ENCODE measurements around the gene COMMD1. TPM values are rescaled to one million over a fixed set of nuclear protein-coding genes. Genes with fewer than 3 reads are reported as not detected.
"Not testable (repeated sequence)": the region's sequence is repeated elsewhere in the genome, so short reads cannot be mapped to it uniquely, and the experiment has no call there.

The COMMD1 gene
- total RNA-seq, 1 experiment from 2014 or later, result 41.4 TPM

DNA sequence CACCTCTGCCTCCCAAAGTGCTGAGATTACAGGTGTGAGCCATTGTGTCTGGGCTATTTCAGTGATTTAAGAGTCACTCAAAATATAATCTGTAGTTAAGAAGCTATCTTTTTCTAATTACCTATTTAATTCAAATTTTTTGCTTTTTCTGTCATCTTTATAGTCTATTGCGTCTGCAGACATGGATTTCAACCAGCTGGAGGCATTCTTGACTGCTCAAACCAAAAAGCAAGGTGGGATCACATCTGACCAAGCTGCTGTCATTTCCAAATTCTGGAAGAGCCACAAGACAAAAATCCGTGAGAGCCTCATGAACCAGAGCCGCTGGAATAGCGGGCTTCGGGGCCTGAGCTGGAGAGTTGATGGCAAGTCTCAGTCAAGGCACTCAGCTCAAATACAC, 95.1 kb downstream of the COMMD1 start:
- POLR2A ChIA-PET (ENCODE audit: low non-redundant PET), result no interaction called here
- intact Hi-C loops (cut with micrococcal nuclease; ENCODE audit: unreplicated experiment), result no loop called here
- BruUV-seq (replicated peaks), result no TSS peak

DNA sequence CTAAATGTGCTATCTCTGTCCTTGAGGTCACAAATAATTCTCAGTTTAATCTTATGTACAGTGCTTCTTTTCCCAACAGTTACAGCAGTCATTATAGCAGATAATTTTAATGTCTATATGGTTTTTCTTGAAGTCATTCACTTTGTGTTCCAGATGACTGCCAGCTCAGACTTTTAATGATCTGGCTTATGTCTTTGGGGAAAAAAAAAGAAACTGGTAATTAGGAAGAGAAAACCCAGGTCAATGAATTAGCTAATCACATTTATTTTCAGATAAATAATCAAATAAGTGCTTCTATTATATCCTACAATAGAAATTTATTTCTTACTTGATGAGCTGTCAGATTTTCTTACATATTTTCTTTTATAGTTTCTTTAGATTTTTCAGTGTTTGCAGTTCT, 96.0 kb downstream of the COMMD1 start:
- Histone ChIP-seq H3K4me1 (ENCODE audit: insufficient read depth, low read length, poor library complexity, severe bottlenecking) (no peaks in the 10 kb centered on the region), H3K36me3 (ENCODE audit: insufficient read depth, low read length, poor library complexity, severe bottlenecking) (no peaks in the 10 kb centered on the region), H3K27me3 (replicated peaks; ENCODE audit: insufficient read depth, low read depth, low read length, poor library complexity) (no peaks in the 10 kb centered on the region), H3K4me3 (ENCODE audit: low read depth, low read length, poor library complexity, severe bottlenecking) (no peak overlapping the region), H3K9me3 (ENCODE audit: low read depth, low read length, poor library complexity, severe bottlenecking) (no peaks in the 10 kb centered on the region), H3K27ac (ENCODE audit: low read depth, low read length, poor library complexity, severe bottlenecking) (no peak overlapping the region)
- intact Hi-C loops (cut with micrococcal nuclease; ENCODE audit: unreplicated experiment), result no loop called here
- DNase-seq (ENCODE audit: low spot score), result no peak
- no peak for TF ChIP-seq EZH2 (IDR thresholded peaks at IDR 0.05; ENCODE audit: borderline replicate concordance, low read depth, low read length, poor library complexity, severe bottlenecking)
- TF ChIP-seq, protein P1, sequence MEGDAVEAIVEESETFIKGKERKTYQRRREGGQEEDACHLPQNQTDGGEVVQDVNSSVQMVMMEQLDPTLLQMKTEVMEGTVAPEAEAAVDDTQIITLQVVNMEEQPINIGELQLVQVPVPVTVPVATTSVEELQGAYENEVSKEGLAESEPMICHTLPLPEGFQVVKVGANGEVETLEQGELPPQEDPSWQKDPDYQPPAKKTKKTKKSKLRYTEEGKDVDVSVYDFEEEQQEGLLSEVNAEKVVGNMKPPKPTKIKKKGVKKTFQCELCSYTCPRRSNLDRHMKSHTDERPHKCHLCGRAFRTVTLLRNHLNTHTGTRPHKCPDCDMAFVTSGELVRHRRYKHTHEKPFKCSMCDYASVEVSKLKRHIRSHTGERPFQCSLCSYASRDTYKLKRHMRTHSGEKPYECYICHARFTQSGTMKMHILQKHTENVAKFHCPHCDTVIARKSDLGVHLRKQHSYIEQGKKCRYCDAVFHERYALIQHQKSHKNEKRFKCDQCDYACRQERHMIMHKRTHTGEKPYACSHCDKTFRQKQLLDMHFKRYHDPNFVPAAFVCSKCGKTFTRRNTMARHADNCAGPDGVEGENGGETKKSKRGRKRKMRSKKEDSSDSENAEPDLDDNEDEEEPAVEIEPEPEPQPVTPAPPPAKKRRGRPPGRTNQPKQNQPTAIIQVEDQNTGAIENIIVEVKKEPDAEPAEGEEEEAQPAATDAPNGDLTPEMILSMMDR (conservative IDR thresholded peaks at IDR 0.05; ENCODE audit: low read depth, low read length), result no peak
- CTCF ChIA-PET, result no interaction called here
- POLR2A ChIA-PET (ENCODE audit: low non-redundant PET), result no interaction called here
- BruUV-seq (replicated peaks), result no TSS peak

More for the DNA sequence above, 95.1 kb downstream of the COMMD1 start:
- Histone ChIP-seq H3K27ac (ENCODE audit: low read depth, low read length, poor library complexity, severe bottlenecking) (no peak overlapping the region), H3K4me3 (ENCODE audit: low read depth, low read length, poor library complexity, severe bottlenecking) (no peak overlapping the region), H3K36me3 (ENCODE audit: insufficient read depth, low read length, poor library complexity, severe bottlenecking) (no peaks in the 10 kb centered on the region), H3K9me3 (ENCODE audit: low read depth, low read length, poor library complexity, severe bottlenecking) (no peaks in the 10 kb centered on the region), H3K27me3 (replicated peaks; ENCODE audit: insufficient read depth, low read depth, low read length, poor library complexity) (no peaks in the 10 kb centered on the region), H3K4me1 (ENCODE audit: insufficient read depth, low read length, poor library complexity, severe bottlenecking) (no peaks in the 10 kb centered on the region)
- CTCF ChIA-PET, result no interaction called here
- no peak for TF ChIP-seq EZH2 (IDR thresholded peaks at IDR 0.05; ENCODE audit: borderline replicate concordance, low read depth, low read length, poor library complexity, severe bottlenecking)
- TF ChIP-seq, protein P1 (conservative IDR thresholded peaks at IDR 0.05; ENCODE audit: low read depth, low read length), result no peak
- no peak for DNase-seq (ENCODE audit: low spot score)

DNA sequence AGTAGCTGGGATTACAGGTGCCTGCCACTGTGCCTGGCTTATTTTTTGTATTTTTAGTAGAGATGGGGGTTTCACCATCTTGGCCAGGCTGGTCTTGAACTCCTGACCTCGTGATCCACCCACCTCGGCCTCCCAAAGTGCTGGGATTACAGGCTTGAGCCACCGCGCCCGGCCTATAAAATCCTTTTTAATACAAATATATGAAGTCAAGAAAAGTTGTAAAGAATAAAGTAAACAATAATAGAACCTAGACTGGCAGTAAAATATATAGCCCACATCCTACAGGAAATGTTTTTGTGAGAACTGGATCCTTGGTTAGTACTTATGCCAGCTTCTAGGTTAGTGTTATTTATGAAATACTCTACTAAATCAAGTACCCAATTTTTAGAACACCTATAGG, 99.0 kb downstream of the COMMD1 start:
- H3K27ac ChIP-seq (ENCODE audit: low read depth, low read length, poor library complexity, severe bottlenecking); H3K27me3 ChIP-seq (replicated peaks; ENCODE audit: insufficient read depth, low read depth, low read length, poor library complexity); H3K36me3 ChIP-seq (ENCODE audit: insufficient read depth, low read length, poor library complexity, severe bottlenecking); H3K4me1 ChIP-seq (ENCODE audit: insufficient read depth, low read length, poor library complexity, severe bottlenecking); DNase-seq (ENCODE audit: low spot score); BruUV-seq (replicated peaks); H3K9me3 ChIP-seq (ENCODE audit: low read depth, low read length, poor library complexity, severe bottlenecking); POLR2A ChIA-PET (ENCODE audit: low non-redundant PET); H3K4me3 ChIP-seq (ENCODE audit: low read depth, low read length, poor library complexity, severe bottlenecking); CTCF ChIA-PET; intact Hi-C loops (cut with micrococcal nuclease; ENCODE audit: unreplicated experiment): not testable (repeated sequence)

DNA sequence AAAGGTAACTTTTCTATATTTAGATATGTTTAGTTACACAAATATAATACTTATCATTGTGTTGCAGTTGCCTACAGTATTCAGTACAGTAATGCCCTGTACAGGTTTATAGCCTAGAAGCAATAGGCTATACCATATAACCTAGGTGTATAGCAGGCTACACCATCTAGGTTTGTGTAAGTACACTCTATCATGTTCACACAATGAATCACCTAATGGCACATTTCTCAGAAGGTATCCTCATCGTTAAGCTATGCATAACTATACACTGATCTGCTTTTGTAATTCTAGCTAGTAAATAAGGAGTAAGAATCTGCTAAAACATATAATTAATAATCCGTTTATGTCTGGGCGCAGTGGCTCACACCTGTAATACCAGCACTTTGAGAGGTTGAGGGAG, 102.1 kb downstream of the COMMD1 start:
- Histone ChIP-seq H3K4me1 (ENCODE audit: insufficient read depth, low read length, poor library complexity, severe bottlenecking) (no peaks in the 10 kb centered on the region), H3K4me3 (ENCODE audit: low read depth, low read length, poor library complexity, severe bottlenecking) (no peak overlapping the region), H3K9me3 (ENCODE audit: low read depth, low read length, poor library complexity, severe bottlenecking) (no peaks in the 10 kb centered on the region), H3K36me3 (ENCODE audit: insufficient read depth, low read length, poor library complexity, severe bottlenecking) (no peaks in the 10 kb centered on the region), H3K27ac (ENCODE audit: low read depth, low read length, poor library complexity, severe bottlenecking) (no peak overlapping the region), H3K27me3 (replicated peaks; ENCODE audit: insufficient read depth, low read depth, low read length, poor library complexity) (no peaks in the 10 kb centered on the region)
- TF ChIP-seq, protein P1 (conservative IDR thresholded peaks at IDR 0.05; ENCODE audit: low read depth, low read length), result no peak
- no peak for TF ChIP-seq EZH2 (IDR thresholded peaks at IDR 0.05; ENCODE audit: borderline replicate concordance, low read depth, low read length, poor library complexity, severe bottlenecking)
- POLR2A ChIA-PET (ENCODE audit: low non-redundant PET), result no interaction called here
- intact Hi-C loops (cut with micrococcal nuclease; ENCODE audit: unreplicated experiment), result no loop called here
- no peak for DNase-seq (ENCODE audit: low spot score)
- no TSS peak for BruUV-seq (replicated peaks)
- CTCF ChIA-PET, result interaction anchor here (0.6 kb wide), 1 partner anchor 33 kb away, joined by 10 read pairs; no protein-coding TSS in a partner anchor

Measured in A673 (cell line).